NCI-H1930 (cell line): ENCODE measurements around the gene CLEC16A.

Experiments
- DNase-seq, 2 experiments: peaks; one replicate each; lab custom pipeline; 2025; lab: John Stamatoyannopoulos, UW

The CLEC16A gene

DNA sequence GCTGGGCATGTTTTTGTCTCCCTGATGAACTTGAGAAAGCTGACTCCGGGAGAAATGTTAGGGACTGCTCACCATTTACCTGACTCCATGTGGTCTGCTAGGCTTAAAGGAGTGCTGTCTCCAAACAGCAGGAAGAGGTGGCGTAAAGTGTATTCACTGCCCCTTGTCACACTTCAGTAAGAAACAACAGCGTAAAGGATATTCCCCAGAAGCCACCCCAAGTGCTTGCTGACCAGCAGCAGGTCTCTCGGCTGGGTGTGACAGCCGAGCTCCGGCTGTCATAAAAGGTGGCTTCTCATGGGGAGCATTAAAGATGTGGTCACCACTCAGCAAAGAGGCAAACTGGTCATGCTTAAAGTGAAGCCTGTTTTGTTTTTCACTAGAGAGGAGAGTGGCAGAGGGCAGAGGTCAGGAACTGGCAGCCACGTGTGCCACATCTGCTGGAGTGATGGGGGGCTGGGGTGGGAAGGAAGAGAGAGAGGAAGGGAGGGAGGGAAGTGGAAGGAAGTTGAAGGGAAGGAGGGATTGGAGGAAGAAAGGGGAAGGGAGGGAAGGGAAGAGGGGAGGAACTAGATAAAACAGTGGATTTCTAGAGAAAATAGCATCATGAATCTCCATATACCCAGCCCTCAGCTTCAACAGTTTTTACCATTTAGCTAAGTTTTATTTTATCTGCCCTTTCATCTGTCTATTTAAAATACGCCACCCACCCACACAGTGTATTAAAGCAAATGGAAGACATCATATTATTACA lies 119.3 kb downstream of the CLEC16A start:
- no peak for DNase-seq

DNA sequence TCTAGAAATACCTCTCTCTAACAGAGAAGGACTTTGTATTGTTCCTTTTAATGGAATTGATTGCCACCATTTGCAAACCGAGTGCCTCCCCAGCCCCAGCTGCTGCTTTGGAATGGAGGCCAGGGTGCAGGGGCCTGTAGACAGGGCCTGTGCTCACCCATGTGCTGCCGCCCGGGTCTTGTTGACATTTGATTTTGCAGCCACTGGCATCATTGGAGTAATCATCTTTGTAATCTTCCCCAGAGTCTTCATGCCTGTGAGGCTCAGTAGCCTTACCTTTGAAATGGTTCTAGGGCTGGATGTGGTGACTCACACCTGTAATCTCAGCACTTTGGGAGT lies 119.8 kb downstream of the CLEC16A start:
- no peak for DNase-seq

DNA sequence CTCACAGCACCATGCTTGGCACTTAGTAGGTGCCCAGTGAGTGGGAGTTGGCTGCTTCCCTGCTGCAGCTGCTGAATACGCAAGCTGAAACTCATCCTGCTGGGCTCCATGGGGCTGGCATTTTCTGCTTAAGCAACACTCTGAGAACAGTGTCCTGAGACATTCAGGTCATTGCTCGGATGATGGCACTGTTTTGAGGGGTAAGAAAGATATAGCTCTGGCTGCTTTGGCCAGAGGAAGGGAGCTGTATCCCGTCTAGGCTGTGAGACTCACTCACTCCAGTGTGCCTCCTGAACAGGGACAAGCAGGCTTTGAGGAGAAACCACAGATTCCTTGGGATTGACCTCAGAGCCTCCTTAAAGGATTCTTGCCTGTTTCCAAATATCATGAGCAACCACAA lies 120.5 kb downstream of the CLEC16A start:
- DNase-seq: no peak

DNA sequence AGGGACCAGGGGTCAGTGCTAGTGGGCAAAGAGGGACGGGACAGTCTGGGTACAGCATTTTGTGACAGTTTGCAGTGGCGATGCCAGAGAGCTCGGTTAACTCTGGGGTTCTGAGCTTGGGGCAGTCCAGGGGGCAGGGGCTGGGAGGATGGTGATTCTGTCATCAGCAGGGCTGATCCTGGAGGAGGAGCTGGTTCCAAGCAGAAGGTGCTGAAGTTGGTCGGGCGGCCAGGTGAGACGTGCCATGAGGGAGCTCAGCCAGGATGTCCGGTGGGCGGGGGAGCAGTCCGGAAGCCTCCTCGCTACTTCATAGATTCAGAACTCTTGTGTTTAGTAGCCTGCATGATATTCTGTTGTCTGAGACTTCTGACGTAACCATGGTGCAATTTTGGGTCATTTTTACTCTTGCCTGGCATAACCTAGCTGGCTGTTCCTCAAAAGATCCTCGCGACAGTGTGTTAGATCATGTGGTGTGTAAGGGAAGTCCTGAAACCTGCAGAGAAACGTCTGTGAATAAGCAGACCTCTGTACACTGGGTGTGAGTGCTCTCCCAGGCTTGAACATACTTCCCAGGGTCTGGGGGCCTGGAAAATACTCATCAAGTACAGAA lies 122.0 kb downstream of the CLEC16A start:
- DNase-seq: no peak

DNA sequence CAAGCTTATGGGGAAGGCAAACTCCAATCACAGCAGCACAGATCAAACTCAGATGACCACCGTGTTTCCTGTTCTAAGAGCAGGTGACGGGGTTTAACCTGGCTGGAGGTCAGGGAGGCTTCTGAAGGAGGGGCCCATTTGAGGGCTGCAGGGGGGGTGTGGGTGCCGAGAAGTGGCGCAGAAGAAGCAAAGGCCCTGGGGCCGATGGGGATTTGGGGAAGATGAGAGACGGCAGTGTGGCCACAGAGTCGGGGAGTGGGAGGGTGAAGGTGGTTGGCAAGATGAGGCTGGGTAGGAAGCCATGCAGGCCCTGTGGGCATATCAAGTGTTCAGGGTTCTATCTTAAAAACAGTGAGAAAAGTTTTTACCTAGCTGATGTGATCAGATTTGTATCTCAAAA lies 122.9 kb downstream of the CLEC16A start:
- DNase-seq: no peak

DNA sequence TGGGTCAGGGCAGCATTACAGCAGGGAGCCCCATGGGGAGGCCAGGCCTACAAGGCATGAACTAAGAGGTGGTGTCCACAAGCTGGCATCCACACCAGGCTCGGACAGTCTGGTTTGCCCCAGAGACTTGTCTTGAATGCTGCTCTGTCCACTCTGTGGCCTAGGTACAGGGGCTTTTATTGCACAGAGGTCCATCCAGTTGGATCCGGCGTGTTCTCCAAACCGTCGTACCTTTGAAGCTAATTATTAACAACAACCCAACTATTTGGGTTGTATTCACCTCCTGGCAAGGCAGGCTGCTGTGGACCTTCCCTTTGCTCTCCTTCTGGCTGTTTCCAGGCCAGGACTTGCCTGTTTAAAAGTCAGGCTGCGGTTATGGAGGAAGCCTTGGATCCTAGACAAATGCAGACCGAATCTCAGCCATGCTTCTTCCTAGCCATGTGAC lies 123.4 kb downstream of the CLEC16A start:
- DNase-seq: no peak

DNA sequence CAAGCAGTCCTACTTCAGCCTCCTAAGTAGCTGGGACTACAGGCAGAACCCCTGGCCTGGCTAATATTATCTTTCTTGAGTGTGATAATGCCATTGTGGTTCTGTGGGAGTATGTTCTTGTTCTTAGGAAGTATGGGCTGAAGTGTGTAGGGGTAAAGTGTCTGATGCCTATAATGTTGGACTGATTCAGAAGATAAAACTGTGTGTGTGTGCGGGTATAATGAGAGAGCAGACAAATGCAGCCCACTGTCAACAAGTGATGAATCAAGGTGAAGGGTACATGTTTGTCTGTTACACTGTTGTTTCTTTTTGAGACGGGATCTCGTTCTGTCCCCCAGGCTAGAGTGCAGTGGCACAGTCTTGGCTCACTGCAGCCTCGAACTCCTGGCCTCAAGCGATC lies 127.5 kb downstream of the CLEC16A start:
- DNase-seq: no peak

DNA sequence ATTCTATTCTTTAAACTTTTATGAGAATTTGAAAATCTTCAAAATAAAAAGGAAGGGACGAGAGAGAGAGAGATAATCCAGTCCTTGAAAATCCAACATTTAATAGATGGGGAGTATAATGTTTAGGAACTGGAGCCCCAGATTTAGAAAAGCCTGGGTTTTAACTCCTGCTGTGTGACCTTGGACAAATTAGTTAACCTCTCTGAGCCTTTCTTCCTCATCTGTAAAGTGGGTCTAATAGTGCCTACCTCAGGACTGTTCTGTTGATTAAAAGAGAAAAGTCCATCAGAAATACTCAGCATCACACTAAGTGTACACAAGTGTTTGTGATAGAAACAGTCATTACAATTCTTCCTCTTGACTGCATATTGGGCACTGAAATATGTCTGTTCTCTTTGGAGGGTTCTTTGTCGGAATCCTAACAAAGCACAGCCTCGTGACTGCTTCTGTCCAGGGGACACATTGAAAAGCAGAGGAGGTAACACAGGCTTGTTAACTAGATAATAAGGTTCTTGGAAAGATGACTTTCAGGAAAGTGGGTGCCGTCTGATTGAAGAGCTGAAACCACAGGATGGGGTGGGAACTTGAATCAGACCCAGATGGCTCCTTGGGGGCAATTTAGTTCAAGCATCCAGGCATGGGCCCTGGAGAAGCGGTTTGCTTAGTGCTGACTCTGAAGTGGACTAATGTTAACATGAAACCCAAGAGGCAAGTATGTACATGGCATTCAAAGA lies 128.2 kb downstream of the CLEC16A start:
- no peak for DNase-seq

DNA sequence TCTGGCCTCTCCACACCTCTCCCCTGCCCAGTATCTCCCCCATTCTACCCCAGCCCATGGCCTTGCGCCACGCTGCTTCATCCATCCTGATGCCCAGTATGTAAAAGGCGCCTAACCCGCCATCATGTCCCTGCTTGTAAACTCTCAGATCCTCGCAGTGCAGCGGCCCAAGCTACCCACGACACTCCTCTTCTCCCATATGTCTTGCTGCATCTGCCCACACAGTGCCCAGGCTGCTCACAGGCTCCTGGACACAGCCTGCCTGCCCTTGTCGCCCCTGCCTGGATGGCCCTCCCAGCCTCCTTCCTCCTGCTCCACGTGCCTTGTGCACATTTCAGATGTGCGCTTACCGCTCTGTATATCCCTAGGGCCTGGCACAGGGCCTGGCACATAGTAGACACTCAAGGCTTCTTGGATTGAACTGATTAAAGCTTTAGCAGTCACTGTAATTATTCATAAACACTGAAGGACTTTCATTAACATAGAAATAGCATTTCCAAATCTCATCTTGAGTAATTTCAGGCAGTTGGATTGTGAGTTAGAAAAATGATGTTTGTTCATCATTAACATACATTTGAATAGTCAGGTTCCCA lies 129.1 kb downstream of the CLEC16A start:
- no peak for DNase-seq

DNA sequence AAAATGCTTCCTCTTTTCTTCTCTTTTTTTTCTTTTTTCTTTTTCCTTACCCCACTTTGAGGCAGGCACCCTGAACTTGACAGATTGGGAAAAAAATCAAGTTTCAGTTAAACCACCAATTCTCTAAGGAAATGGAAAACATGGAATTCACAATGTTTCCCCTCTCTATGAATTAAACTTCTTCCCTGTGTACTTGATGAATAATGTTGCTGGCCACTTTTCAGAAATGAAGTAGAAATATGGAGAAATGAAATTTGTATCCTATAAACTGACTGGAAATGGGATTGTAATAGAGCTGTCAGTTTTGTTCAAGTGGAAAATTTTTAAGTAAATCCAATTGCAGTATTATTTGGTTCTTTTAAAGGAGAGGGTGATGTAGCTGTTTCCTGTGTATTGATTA lies 129.8 kb downstream of the CLEC16A start:
- DNase-seq: no peak

DNA sequence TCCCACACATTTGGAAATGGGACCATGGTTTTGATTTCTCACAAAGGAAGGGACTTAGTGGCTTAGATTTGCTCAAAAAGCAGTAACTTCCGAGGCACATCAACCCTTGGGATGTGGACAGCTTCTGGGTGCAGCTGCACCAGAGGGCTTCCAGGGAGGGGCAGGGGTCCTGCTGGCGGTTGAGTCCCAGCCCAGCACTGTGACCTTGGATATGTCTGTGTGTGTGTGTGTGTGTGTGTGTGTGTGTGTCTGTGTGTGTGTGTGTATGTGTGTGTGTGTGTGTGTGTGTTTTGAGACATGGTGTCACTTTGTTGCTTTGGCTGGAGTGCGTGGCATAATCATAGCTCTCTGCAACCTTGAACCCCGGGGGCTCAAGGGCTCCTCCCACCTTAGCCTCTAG lies 130.8 kb downstream of the CLEC16A start:
- DNase-seq: no peak

DNA sequence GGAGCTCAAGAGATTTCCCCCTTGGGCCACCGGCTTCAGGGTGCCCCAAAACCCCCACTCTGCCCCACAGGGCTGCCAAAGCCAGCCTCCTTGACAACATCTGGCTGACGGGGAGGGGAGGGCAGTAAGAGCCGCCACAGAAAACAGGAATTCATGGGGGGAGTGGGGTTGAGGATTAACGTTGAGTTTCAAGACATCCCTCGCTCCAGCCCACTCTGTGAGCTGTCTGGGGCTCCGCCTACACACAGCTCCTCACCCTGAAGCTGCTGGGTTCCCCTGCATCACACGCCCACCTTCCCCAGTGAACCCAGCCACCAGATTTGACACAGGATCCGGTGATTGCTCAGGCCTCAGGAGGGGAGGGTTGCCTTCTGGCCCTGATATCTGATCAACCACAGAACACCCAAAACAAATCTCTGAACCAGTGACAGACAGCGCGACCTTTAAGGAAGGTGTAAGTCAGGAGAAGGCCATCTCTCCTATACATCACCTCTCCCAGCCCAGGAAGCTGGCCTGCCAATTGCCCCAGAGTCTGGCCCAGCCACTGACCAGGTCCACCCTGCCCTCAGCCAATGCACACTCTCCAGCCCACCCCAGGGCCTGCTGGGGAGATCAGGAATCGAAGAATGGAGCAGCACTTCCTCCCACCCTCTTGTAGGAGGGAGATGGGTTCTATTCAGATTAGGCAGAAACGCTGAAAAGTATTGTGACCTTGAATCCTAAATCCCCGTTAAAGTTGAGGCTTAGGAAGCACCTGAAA lies 132.1 kb downstream of the CLEC16A start:
- DNase-seq: no peak

DNA sequence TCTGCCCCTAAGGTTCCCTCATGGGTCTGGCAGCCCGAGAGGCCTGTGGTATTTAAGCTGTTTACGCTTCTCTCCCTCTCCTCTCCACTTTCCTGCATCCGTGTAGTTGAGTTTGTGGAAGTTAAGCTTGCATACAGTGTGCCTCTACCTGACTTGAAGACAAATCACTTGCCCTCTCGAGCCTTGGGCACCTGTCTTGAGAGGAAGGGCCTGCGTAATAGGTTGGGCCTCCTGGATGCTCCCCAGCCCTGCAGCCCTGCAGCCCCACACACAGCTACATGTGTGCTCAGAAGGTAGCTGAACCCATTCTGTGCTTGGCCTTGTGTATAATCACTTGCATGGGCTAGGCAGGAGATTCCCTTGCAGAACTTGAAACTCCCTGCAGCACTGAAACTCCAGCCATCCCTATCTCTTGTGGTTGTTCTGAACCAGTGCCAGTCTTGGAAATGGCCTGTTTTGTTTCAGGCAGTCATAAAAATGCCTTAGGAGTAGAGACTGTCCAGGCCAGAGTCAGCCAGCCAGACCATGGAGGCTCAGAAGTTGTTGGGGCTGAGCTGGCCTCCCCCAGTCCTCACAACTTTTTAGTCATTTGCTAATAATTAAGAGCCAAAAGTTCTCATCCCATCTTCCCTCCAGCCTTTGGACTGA lies 134.6 kb downstream of the CLEC16A start:
- no peak for DNase-seq

DNA sequence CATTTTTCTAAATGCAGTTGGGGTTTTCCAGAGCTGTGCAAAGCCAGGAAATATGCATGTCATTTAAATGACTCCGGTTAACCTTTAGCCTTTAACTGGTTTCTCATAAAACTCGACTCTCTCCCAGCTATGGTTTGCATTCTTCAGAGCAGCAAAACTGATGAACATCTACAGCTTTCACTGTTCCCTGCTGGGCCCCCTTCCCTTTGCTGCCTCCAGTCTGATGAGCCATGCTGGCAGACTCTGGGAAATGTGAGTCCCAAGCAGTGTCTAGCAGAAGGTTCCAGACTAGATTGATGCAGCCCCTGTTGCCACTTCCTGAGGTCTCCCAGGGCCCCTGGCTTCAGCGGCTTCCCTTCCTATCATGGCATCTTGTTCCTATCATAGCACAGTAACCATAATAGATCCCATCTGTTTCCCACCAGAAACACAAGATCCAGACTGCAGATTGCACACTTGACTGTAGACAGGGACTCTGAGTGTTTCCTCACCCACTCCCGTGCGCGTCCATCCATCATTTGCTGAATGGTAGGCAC lies 135.4 kb downstream of the CLEC16A start:
- DNase-seq: no peak

DNA sequence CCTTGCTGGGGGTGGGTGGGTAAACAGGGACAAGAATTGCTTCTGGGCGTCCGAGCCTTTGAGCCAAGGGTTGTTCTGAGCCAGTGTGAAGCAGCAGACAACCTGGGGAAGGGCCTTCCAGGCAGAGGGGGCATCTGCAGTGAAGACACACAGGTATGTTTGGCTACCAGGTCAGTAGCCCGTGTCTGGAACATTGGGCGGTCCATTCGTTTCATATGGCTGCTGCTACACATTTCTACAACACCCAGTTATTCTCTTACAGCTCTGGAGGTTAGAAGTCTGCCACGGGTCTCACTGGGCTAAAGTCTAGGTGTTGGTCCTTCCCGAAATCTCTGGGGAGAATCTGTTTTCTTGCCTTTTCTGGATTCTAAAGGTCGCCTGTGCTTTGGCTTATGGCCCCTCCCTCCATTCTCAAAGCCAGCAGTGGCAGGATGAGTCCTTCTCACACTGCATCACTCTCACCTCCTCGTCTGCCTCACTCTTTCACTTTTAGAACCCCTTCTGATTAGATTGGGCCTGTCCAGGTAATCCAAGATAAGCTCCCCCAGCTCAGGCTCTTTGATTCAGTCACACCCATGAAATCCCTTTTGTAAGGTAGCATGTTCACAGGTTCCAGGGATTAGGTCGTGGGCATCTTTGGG lies 136.1 kb downstream of the CLEC16A start:
- DNase-seq: no peak

DNA sequence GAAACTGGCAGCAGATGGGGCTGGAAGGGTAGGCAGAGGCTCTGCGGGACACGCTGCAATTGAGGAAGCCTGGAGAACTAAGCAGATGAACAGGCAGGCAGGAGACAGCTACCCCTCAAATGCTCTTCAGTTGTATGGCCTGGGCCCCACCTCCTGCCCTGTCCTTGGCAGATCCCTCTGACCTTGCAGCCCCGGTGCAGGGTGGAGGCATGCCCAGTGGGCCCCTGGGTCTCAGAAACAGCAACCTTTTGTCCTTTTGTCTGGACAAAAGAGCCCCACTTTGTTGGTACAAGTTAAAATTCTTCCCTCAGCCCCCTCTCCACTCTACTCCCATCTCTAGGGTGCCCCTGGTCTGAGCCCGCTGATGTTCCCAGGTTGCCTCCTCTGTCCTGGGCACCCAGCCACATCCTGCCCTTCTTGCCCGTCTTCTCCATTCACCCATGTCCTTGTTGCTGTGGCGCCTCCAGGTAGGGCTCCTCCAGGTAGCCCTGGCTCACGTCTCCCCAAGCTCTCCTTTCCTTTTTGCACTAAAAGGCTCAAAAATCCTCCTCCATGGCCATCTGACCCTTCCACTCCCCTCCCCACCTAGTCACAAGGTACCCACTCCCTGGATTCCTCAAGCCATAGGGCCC lies 136.8 kb downstream of the CLEC16A start:
- DNase-seq: no peak

DNA sequence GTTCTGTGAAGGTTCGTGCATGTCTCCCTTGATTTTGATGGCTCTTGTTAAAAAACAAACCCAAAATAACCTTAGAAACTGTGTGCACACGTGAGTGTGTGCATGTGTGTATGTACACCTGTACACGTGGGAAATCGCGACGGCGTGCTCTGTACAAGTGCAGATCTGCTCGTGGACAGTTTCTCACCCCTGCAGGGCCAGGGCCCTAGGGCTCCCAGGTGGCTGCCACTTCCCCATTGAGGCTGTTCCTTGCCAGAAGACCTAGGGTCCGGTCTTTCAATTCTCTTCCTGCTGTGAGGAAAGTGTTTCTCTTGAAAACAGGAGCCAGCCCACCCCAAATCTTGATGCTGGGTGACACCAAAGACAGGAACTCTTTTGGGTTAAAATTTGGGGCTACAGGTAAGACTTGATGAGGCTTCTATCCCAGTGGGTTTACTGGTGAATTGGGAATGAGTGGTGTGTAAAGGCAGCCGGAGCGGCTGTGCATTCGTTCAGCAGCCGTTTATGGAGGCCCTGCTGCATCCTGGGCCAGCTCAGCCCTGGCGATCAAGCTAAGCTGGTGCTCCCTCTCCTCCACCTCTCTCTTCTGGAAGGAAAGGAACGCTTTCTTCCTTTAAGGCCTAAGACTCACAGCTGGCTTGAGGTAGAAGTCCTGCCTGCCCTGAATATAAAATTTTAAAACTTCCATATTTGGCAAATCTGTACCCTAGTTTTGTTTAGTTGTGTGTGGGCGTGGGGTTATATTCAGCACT lies 137.9 kb downstream of the CLEC16A start:
- DNase-seq: no peak

DNA sequence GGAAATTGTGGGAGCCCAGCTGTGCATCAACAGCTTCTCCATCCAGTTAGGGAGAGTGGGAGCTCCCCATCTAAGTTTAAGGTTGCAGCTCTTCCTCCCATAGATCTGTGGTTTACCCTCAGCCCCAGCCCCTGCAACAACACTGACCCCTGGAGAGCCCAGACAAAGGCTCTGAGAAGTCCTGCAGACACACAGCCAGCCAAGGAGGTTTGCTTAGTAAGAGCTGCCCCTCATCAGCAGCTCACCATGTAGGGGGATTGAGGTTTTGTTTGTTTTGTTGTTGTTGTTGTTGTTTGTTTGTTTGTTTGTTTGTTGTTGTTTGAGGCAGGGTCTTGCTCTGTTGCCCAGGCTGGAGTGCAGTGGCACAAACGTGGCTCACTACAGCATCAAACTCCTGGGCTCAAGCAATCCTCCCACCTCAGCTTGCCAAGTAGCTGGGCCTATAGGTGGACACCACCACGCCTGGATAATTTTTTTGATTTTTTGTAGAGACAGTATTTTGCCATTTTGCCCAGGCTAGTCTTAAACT lies 138.6 kb downstream of the CLEC16A start:
- no peak for DNase-seq

DNA sequence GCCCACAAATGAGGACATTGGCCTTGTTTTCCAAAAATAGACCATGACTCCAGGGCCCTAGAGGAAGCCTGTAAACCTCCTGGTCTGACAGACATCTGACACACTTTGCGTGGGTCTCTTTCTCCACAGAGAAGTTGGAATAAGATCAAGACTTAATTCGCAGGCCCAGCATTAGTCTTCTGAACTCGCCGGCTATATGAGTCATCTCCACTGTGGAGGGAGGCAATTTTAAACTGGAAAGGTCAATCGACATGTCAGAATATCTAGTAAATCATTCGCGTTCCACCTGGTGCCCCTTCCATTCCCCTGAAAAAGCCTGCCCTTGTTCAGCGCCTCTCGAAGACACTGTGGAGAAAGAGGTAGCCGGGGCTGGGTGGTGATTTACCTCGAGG lies 140.1 kb downstream of the CLEC16A start:
- DNase-seq: no peak
